Stimulated activated CD8-positive, alpha-beta memory T cell treated with anti-CD3 and anti-CD28 coated beads, Interleukin-7, amount 100 ng/mL, for 1 hour (primary cell): ENCODE measurements around the gene TFPT.

Experiments used
- DNase-seq, 2 donors: peaks; one replicate each; pipeline ENCODE4 v3.0.0-alpha.2; 2020; ENCODE audit warnings: low read depth in 2 of 2

TFPT gene

GRCh38 chr19:54115109-54116063 lies at the start of gene TFPT, which contains the start of gene PRPF31:
Gene TFPT, minus strand, starts transcription at chr19:54115657. Its CDS starts 388 bp downstream, at chr19:54115269.
Gene PRPF31, plus strand, starts transcription at chr19:54115754. Its CDS starts 2,525 bp downstream, at chr19:54118279.
- peak; percentile 93 to 94 for DNase-seq

GRCh38 chr19:54165222-54165621 lies 49.8 kb upstream of the TFPT start:
- DNase-seq, result no peak

- peak; percentile 19 to 29 for DNase-seq
Measured at GRCh38 chr19:54164369-54165068, 49.1 kb upstream of the TFPT start.

- no peak for DNase-seq
Measured at GRCh38 chr19:54162884-54163283, 47.4 kb upstream of the TFPT start.

- DNase-seq, result peak; percentile 50 to 67
Measured at GRCh38 chr19:54162241-54162805, 46.9 kb upstream of the TFPT start.

GRCh38 chr19:54160854-54161253 lies 45.4 kb upstream of the TFPT start:
- no peak for DNase-seq

- DNase-seq, result no peak
Measured at GRCh38 chr19:54160182-54160811, 44.8 kb upstream of the TFPT start.

GRCh38 chr19:54159352-54160181 lies 44.1 kb upstream of the TFPT start, which contains the start of gene LENG1:
Gene LENG1, minus strand, starts transcription at chr19:54159721. Its CDS starts 26 bp downstream, at chr19:54159695.
- DNase-seq, result peak; percentile 94

- no peak for DNase-seq
Measured at GRCh38 chr19:54158812-54159351, 43.4 kb upstream of the TFPT start.

GRCh38 chr19:54156953-54157352 lies 41.5 kb upstream of the TFPT start:
- no peak for DNase-seq

- DNase-seq, result no peak
Measured at GRCh38 chr19:54156490-54156889, 41.0 kb upstream of the TFPT start.

- no peak for DNase-seq
Measured at GRCh38 chr19:54155694-54156093, 40.2 kb upstream of the TFPT start.

GRCh38 chr19:54154603-54155345 lies 39.3 kb upstream of the TFPT start:
- no peak for DNase-seq

- DNase-seq, result no peak
Measured at GRCh38 chr19:54153731-54154326, 38.4 kb upstream of the TFPT start.

GRCh38 chr19:54152878-54153524 lies 37.5 kb upstream of the TFPT start:
- no peak for DNase-seq

- no peak for DNase-seq
Measured at GRCh38 chr19:54152267-54152666, 36.8 kb upstream of the TFPT start.

- DNase-seq, result no peak
Measured at GRCh38 chr19:54151362-54152035, 36.0 kb upstream of the TFPT start.
